ENCODE data around the gene OTUD3.

DNA sequence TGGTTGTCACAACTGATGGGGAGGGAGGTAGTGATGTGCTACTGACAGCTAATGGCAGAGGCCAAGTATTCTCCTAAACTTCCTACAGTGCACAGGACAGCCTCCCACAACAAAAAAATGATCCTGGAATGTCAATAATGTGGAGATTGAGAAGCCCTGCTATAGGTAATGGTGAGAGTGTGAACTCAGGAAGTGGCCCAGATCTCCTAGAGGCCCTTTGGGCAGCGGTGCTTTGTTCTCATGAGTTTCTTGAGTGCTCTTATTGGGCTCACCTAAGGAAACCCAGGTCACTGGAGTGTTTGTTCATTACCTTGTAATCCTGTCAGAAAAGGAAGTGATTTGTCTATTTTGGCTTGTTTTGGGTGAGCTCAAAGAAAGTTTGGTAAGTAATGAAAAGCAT, 5.9 kb downstream of the OTUD3 start:
- TF ChIP-seq, protein P1, sequence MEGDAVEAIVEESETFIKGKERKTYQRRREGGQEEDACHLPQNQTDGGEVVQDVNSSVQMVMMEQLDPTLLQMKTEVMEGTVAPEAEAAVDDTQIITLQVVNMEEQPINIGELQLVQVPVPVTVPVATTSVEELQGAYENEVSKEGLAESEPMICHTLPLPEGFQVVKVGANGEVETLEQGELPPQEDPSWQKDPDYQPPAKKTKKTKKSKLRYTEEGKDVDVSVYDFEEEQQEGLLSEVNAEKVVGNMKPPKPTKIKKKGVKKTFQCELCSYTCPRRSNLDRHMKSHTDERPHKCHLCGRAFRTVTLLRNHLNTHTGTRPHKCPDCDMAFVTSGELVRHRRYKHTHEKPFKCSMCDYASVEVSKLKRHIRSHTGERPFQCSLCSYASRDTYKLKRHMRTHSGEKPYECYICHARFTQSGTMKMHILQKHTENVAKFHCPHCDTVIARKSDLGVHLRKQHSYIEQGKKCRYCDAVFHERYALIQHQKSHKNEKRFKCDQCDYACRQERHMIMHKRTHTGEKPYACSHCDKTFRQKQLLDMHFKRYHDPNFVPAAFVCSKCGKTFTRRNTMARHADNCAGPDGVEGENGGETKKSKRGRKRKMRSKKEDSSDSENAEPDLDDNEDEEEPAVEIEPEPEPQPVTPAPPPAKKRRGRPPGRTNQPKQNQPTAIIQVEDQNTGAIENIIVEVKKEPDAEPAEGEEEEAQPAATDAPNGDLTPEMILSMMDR (conservative IDR thresholded peaks at IDR 0.05; ENCODE audit: low read length) = no peak
- TF ChIP-seq EZH2phosphoT487 (IDR thresholded peaks at IDR 0.05; ENCODE audit: borderline replicate concordance) = no peak

Measured in Loucy (cell line).